K562 (cell line): ENCODE measurements around the gene ORC2. TPM values are rescaled to one million over a fixed set of nuclear protein-coding genes. Genes with fewer than 3 reads are reported as not detected.

Experiments
- FOXJ3 ChIP-seq: sonication (generic); formaldehyde crosslinking; IDR thresholded peaks from 2 replicates; pipeline ENCODE4 v1.4.0; 2020; ENCODE audit warnings: mild to moderate bottlenecking, missing genetic modification reagents
- FUS ChIP-seq: fragments of 200-400 bp; formaldehyde crosslinking; optimal IDR thresholded peaks from 2 replicates; pipeline ENCODE3; 2017; ENCODE audit warnings: low read depth, low read length
- L3MBTL2 ChIP-seq: fragments of 450-650 bp; IDR thresholded peaks from 2 replicates; pipeline ENCODE4 v1.6.1; 2016; ENCODE audit warnings: mild to moderate bottlenecking, moderate library complexity
- MAZ ChIP-seq, 2 experiments: fragments of 450-650 bp in 1 of 2; sonication (generic) in 1 of 2; formaldehyde crosslinking; IDR thresholded peaks in 1 of 2; conservative IDR thresholded peaks in 1 of 2; 2 replicates each; pipeline versions ENCODE4 v1.4.0 to v1.5.0; 2020; ENCODE audit warnings: mild to moderate bottlenecking in 1 of 2, missing genetic modification reagents in 1 of 2
- PURB ChIP-seq: sonication (generic); formaldehyde crosslinking; IDR thresholded peaks from 2 replicates; pipeline ENCODE4 v1.9.0; 2021; ENCODE audit warnings: low read depth, mild to moderate bottlenecking, missing genetic modification reagents
- TBP ChIP-seq: optimal IDR thresholded peaks from 2 replicates; pipeline ENCODE3; 2011; ENCODE audit warnings: low read depth, low read length, improper control_type of control experiment
- YY1 ChIP-seq, 3 experiments: IDR thresholded peaks; 2 replicates each; pipeline ENCODE4 v1.6.1; 2011; ENCODE audit warnings: low read length in 2 of 3, mild to moderate bottlenecking in 2 of 3, moderate library complexity in 2 of 3, borderline replicate concordance in 1 of 3, control low read depth in 1 of 3, low read depth in 1 of 3; ENCODE audit not compliant: insufficient read depth in 3 of 3, insufficient replicate concordance in 2 of 3, control insufficient read depth in 1 of 3, insufficient read length in 1 of 3; ENCODE audit errors: extremely low read depth in 1 of 3
- ZNF143 ChIP-seq: sonication (generic); formaldehyde crosslinking; IDR thresholded peaks from 2 replicates; pipeline ENCODE4 v1.9.0; 2022; ENCODE audit warnings: mild to moderate bottlenecking, missing genetic modification reagents
- ZNF24 ChIP-seq: fragments of 450-650 bp; IDR thresholded peaks from 2 replicates; pipeline ENCODE4 v1.6.1; 2016
- ZNF253 ChIP-seq: fragments of 250-450 bp; sonication (Bioruptor Pico); conservative IDR thresholded peaks from 2 replicates; pipeline ENCODE4 v1.6.1; 2021; ENCODE audit warnings: mild to moderate bottlenecking
- ZNF561 ChIP-seq: fragments of 450-650 bp; formaldehyde crosslinking; conservative IDR thresholded peaks from 2 replicates; pipeline ENCODE4 v1.4.0; 2020; ENCODE audit warnings: mild to moderate bottlenecking, moderate library complexity
- ZNF668 ChIP-seq: fragments of 250-450 bp; sonication (Bioruptor Pico); IDR thresholded peaks from 2 replicates; pipeline ENCODE4 v1.8.0; 2022; ENCODE audit warnings: mild to moderate bottlenecking, inconsistent platforms
- ZNF75A ChIP-seq: fragments of 450-650 bp; formaldehyde crosslinking; IDR thresholded peaks from 2 replicates; pipeline ENCODE4 v1.4.0; 2020; ENCODE audit warnings: mild to moderate bottlenecking
- ZNF785 ChIP-seq: fragments of 250-450 bp; sonication (Bioruptor Pico); IDR thresholded peaks from 2 replicates; pipeline ENCODE4 v1.4.0; 2020; ENCODE audit warnings: mild to moderate bottlenecking
- polyA plus RNA-seq, 8 experiments: library from polyadenylated mRNA; depleted of rRNA in 4 of 8; stranded (reverse) in 5 of 8; unstranded in 3 of 8; fragments of >200 nt; fragmentation: Nextera tagmentation in 2 of 8; fragmentation: Illumina TruSeq in 1 of 8; extraction: Ambion mirVana in 2 of 8; extraction: Trizol in 1 of 8; gene quantifications; 2 replicates each; pipeline versions ENCODE4 v1.2.1 to v1.2.3, GENCODE V29; 2011 to 2014; ENCODE audit warnings: inconsistent platforms in 1 of 8, missing spikeins in 1 of 8
- total RNA-seq, 7 experiments: library from RNA; depleted of rRNA in 6 of 7; stranded (reverse); fragments of >200 nt in 6 of 7; fragmentation: Illumina TruSeq in 2 of 7; extraction: Trizol in 2 of 7; gene quantifications; 2 replicates each; pipeline versions ENCODE4 v1.2.1 to v1.2.3, GENCODE V29; 2011 to 2021; ENCODE audit warnings: low replicate concordance in 1 of 7
- TF ChIP-seq, protein P1 (sequence below): fragments of 450-650 bp; IDR thresholded peaks from 2 replicates; pipeline ENCODE4 v1.6.1; 2016; ENCODE audit warnings: low read depth
- TF ChIP-seq, protein P2 (sequence below): IDR thresholded peaks from 3 replicates; pipeline ENCODE4 v1.6.1; 2011; ENCODE audit warnings: borderline replicate concordance, mild to moderate bottlenecking; ENCODE audit not compliant: insufficient read length, insufficient read depth
- TF ChIP-seq, protein P3 (sequence below): sonication (generic); formaldehyde crosslinking; IDR thresholded peaks from 2 replicates; pipeline ENCODE4 v1.8.1; 2022; ENCODE audit warnings: missing genetic modification reagents

Gene ORC2
- total and polyA plus RNA-seq, 9 of the 15 experiments (the other 6 are each of a cell fraction or from before 2014, with no cell fraction given) = 5.6 to 41.1 (median 19.0) TPM

DNA sequence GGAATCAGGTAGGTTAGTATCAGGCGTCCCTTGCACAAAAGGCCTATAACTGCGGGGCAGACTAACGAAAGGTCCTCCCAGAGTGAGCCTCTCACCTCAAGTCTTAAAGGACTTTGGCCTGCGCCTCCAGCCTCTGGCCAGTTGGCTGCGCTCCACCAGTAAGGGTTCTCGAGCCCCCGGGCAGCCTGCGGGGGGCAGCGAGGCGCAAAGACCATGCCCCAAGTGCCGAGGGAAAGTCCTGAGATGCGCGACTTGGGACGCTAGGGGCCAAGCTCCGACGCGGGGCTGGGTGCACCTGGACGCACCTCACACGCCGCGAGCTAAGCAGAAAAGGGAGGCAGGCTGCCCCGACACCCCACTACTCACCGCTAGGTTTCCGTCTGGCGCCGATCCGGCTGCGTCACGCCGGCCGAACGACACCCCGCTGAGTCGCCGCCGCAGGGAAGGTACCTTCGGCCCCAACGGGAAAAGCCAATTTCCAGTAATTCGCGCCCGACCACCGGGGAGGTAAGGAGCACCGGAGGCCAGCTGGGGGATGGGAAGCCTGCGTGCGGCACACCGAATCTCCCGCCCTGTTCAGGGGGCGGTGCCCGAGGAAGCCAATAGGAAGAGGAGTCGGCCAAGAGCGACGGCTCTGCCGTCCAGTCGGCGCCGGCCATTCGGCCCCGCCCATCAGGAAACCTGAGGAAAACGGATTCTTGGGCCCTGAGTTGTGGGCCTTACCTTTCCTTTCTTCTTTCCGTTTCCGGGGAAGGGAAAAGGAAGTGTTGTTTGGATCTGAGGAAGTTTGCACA, at the start of gene ORC2 (continued):
- TF ChIP-seq, protein P1, sequence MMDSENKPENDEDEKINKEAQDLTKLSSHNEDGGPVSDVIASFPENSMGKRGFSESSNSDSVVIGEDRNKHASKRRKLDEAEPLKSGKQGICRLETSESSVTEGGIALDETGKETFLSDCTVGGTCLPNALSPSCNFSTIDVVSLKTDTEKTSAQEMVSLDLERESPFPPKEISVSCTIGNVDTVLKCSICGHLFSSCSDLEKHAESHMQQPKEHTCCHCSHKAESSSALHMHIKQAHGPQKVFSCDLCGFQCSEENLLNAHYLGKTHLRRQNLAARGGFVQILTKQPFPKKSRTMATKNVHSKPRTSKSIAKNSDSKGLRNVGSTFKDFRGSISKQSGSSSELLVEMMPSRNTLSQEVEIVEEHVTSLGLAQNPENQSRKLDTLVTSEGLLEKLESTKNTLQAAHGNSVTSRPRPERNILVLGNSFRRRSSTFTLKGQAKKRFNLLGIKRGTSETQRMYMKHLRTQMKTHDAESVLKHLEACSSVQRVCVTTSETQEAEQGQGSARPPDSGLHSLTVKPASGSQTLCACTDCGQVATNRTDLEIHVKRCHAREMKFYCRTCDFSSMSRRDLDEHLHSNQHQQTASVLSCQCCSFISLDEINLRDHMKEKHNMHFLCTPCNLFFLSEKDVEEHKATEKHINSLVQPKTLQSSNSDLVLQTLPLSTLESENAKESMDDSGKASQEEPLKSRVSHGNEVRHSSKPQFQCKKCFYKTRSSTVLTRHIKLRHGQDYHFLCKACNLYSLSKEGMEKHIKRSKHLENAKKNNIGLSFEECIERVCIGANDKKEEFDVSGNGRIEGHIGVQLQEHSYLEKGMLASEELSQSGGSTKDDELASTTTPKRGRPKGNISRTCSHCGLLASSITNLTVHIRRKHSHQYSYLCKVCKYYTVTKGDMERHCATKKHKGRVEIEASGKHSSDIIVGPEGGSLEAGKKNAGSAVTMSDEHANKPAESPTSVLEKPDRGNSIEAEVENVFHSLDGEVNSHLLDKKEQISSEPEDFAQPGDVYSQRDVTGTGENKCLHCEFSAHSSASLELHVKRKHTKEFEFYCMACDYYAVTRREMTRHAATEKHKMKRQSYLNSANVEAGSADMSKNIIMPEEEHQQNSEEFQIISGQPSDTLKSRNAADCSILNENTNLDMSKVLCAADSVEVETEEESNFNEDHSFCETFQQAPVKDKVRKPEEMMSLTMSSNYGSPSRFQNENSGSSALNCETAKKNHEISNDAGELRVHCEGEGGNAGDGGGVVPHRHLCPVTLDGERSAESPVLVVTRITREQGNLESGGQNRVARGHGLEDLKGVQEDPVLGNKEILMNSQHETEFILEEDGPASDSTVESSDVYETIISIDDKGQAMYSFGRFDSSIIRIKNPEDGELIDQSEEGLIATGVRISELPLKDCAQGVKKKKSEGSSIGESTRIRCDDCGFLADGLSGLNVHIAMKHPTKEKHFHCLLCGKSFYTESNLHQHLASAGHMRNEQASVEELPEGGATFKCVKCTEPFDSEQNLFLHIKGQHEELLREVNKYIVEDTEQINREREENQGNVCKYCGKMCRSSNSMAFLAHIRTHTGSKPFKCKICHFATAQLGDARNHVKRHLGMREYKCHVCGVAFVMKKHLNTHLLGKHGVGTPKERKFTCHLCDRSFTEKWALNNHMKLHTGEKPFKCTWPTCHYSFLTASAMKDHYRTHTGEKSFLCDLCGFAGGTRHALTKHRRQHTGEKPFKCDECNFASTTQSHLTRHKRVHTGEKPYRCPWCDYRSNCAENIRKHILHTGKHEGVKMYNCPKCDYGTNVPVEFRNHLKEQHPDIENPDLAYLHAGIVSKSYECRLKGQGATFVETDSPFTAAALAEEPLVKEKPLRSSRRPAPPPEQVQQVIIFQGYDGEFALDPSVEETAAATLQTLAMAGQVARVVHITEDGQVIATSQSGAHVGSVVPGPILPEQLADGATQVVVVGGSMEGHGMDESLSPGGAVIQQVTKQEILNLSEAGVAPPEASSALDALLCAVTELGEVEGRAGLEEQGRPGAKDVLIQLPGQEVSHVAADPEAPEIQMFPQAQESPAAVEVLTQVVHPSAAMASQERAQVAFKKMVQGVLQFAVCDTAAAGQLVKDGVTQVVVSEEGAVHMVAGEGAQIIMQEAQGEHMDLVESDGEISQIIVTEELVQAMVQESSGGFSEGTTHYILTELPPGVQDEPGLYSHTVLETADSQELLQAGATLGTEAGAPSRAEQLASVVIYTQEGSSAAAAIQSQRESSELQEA = no peak
- peak in 1 of 3 experiments; percentile 30 for TF ChIP-seq YY1 (IDR thresholded peaks at IDR 0.05; ENCODE audit: borderline replicate concordance in 1 of 3, control insufficient read depth in 1 of 3, extremely low read depth in 1 of 3, insufficient read depth in 3 of 3, insufficient read length in 1 of 3, insufficient replicate concordance in 2 of 3, low read depth in 1 of 3, low read length in 2 of 3)
- TF ChIP-seq TBP = peak; percentile 83
- no peak for TF ChIP-seq ZNF561
- no peak for TF ChIP-seq FOXJ3
- no peak for TF ChIP-seq ZNF253 (CRISPR knock-in tag)
- no peak for TF ChIP-seq ZNF785 (CRISPR knock-in tag)
- TF ChIP-seq, protein P2, sequence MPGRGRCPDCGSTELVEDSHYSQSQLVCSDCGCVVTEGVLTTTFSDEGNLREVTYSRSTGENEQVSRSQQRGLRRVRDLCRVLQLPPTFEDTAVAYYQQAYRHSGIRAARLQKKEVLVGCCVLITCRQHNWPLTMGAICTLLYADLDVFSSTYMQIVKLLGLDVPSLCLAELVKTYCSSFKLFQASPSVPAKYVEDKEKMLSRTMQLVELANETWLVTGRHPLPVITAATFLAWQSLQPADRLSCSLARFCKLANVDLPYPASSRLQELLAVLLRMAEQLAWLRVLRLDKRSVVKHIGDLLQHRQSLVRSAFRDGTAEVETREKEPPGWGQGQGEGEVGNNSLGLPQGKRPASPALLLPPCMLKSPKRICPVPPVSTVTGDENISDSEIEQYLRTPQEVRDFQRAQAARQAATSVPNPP = no peak
- no peak for TF ChIP-seq ZNF143
- TF ChIP-seq, protein P3, sequence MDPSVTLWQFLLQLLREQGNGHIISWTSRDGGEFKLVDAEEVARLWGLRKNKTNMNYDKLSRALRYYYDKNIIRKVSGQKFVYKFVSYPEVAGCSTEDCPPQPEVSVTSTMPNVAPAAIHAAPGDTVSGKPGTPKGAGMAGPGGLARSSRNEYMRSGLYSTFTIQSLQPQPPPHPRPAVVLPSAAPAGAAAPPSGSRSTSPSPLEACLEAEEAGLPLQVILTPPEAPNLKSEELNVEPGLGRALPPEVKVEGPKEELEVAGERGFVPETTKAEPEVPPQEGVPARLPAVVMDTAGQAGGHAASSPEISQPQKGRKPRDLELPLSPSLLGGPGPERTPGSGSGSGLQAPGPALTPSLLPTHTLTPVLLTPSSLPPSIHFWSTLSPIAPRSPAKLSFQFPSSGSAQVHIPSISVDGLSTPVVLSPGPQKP (CRISPR knock-in tag) = no peak
- no peak for TF ChIP-seq ZNF75A (CRISPR knock-in tag)
- no peak for TF ChIP-seq ZNF24
- no peak for TF ChIP-seq FUS
- no peak for TF ChIP-seq ZNF668 (CRISPR knock-in tag)
- no peak for TF ChIP-seq PURB (CRISPR knock-in tag)
- peak; percentile 53; the same call in 1 of the 2 replicates for TF ChIP-seq L3MBTL2
- peak; percentile 72 to 78; a peak in 3 of 4 replicates for TF ChIP-seq MAZ (CRISPR knock-in tag; conservative IDR thresholded peaks at IDR 0.05 in 1 of 2, IDR thresholded peaks at IDR 0.05 in 1 of 2)
